Measurements from ENCODE around the gene DDX49. TPM values are rescaled to one million over a fixed set of nuclear protein-coding genes. Genes with fewer than 3 reads are reported as not detected.

DDX49 gene
- total RNA-seq, 4 donors from 2014 or later: 31.8 to 61.2 (median 35.5) TPM

- H3K9me3 ChIP-seq: no peaks in the 10 kb centered on the region
- WGBS, 2 donors: 80 to 86% methylated on average over 24 to 29 of the region's 34 CpGs
- peak overlapping the region in 1 of 4 donors; percentile 32 for H3K4me3 ChIP-seq
- peak overlapping the region in 2 of 4 donors; percentile 58 to 67 for H3K27ac ChIP-seq
- H3K4me1 ChIP-seq: peaks cover 0 to 16% (median 0%) of the 10 kb centered on the region in 4 donors
- no peak for TF ChIP-seq CTCF (IDR thresholded peaks at IDR 0.05)
- no peak for TF ChIP-seq POLR2A (IDR thresholded peaks at IDR 0.05)
- no peak for TF ChIP-seq EP300 (IDR thresholded peaks at IDR 0.05)
- DNase-seq (ENCODE audit: low spot score in 2 of 2): no peak
- H3K27me3 ChIP-seq: no peaks in the 10 kb centered on the region
- peaks cover 0 to 91% (median 0%) of the 10 kb centered on the region in 3 donors for H3K36me3 ChIP-seq
Measured at GRCh38 chr19:18931316-18932162, 12.0 kb downstream of the DDX49 start.

DNA sequence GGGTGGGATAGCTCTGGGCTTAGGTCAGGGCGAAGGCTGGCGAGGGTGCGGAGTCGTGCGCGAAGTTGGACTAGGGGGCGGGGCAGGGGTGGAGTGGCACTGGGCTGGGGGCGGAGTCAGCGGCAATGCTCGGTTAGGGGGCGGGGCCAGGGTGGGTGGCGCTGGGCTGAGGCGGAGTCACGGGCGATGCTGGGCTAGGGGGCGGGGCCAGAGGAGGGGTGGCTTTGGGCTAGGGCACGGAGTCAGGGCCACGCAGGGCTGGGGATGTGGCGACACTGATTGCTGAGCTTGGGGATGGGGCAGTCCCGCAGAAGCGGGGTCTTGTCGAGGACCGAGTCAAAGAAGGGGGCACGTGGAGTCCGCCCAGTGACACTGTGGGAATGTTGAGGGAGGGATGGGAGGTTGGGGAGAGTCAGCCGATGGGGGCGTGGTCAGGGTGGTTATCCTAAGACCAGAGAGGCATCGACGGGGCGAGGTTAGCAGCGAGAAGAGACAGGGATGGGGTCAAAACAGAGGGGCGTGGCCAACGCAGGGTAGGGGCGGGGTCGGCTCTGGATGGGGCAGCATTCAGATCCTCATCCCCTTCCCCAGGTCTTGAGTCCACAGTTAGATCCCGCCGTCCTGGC lies 12.8 kb downstream of the DDX49 start:
- Histone ChIP-seq H3K4me3 (peak overlapping the region in 2 of 4 donors; percentile 23 to 32), H3K27me3 (no peaks in the 10 kb centered on the region), H3K4me1 (peaks cover 0 to 16% (median 0%) of the 10 kb centered on the region in 4 donors), H3K9me3 (no peaks in the 10 kb centered on the region), H3K36me3 (peaks cover 0 to 91% (median 0%) of the 10 kb centered on the region in 3 donors), H3K27ac (peak overlapping the region in 2 of 4 donors; percentile 58 to 67)
- TF ChIP-seq CTCF (IDR thresholded peaks at IDR 0.05) (no peak), POLR2A (IDR thresholded peaks at IDR 0.05) (no peak), EP300 (IDR thresholded peaks at IDR 0.05) (no peak)
- WGBS, 2 donors: 17 to 29% methylated on average over 37 of the region's 37 CpGs
- DNase-seq (ENCODE audit: low spot score in 2 of 2): peak; percentile 67 to 73

DNA sequence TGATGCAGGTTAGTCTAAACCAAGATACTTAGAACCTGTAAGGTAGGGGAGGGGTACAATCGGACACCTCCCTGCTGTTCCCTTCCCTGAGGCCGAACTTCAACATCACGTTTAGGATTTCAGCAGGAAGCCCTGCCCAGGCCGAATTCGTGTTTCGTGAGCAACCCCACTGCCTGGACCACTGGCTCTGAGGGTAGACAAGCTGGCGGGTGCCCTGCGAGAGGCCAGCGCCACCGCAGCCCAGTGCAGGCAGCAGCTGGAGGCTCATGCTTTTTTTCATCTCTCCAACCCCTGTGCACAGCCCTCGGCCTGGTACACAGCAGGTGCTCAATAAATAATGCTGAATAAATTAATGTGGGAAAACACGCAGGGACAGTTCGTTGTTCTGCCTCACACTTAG lies 13.8 kb downstream of the DDX49 start:
- 85 to 89% methylated on average over 13 of the region's 13 CpGs for WGBS, 2 donors
- Histone ChIP-seq H3K9me3 (no peaks in the 10 kb centered on the region), H3K4me3 (no peak overlapping the region), H3K27ac (no peak overlapping the region), H3K27me3 (no peaks in the 10 kb centered on the region), H3K36me3 (peaks cover 0 to 91% (median 0%) of the 10 kb centered on the region in 3 donors), H3K4me1 (peaks cover 0 to 16% (median 0%) of the 10 kb centered on the region in 4 donors)
- TF ChIP-seq CTCF (IDR thresholded peaks at IDR 0.05) (no peak), EP300 (IDR thresholded peaks at IDR 0.05) (no peak), POLR2A (IDR thresholded peaks at IDR 0.05) (no peak)
- DNase-seq (ENCODE audit: low spot score in 2 of 2): no peak

DNA sequence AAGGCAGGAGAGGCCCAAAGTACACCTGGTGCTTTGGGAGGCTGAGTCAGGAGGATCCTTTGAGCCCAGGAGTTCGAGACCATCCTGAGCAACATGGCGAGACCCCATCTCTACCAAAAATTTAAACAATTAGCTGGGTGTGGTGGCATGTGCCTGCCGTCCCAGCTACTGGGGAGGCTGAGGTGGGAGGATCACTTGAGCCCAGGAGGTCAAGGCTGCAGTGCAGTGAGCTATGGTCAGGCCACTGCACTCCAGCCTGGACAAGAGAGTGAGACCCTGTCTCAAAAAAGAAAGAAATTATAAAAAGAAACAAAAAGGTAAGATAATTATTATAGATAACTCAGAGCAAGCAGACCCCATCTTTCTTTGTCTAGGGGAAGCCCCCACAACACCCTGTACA lies 19.6 kb downstream of the DDX49 start:
- TF ChIP-seq CTCF (IDR thresholded peaks at IDR 0.05) (no peak), POLR2A (IDR thresholded peaks at IDR 0.05) (no peak), EP300 (IDR thresholded peaks at IDR 0.05) (no peak)
- H3K27ac ChIP-seq: peak overlapping the region in 2 of 4 donors; percentile 84 to 85
- H3K4me1 ChIP-seq: peaks cover 0 to 21% (median 2%) of the 10 kb centered on the region in 4 donors
- DNase-seq (ENCODE audit: low spot score in 2 of 2): no peak
- no peaks in the 10 kb centered on the region for H3K9me3 ChIP-seq
- no peaks in the 10 kb centered on the region for H3K27me3 ChIP-seq
- peaks cover 0 to 48% (median 0%) of the 10 kb centered on the region in 3 donors for H3K36me3 ChIP-seq
- 84 to 91% methylated on average over 3 of the region's 3 CpGs for WGBS, 2 donors
- no peak overlapping the region for H3K4me3 ChIP-seq
